VCaP (cell line): ENCODE measurements around the gene TENM4.

Experiments used
- H3K27ac ChIP-seq: fragments of 450-650 bp; 2 replicates; pipeline ENCODE4 v1.5.1; 2017
- TF ChIP-seq, protein P1 (sequence below): fragments of 450-650 bp; conservative IDR thresholded peaks from 2 replicates; pipeline ENCODE4 v1.5.1; 2017; ENCODE audit warnings: mild to moderate bottlenecking, moderate library complexity

Gene TENM4

DNA sequence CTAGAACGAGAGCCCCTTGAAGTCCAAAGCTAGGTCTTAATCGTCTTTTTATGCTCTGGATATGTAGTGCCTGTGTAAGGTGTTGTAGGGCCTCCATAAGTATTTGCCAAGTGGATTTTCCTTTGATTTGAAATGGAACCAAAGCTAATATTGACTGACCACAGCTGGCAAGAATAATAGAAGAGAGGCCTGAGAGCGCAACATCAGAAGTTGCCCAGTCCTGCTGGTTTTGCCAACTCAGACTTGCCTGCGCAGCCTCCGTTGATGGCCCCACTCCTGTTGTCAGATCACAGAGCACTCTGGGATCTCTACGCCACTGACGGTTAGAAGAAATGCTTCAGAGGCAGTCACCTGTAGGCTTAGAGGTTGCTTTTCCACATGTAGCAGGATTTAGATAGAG, 251.2 kb downstream of the TENM4 start:
- TF ChIP-seq, protein P1, sequence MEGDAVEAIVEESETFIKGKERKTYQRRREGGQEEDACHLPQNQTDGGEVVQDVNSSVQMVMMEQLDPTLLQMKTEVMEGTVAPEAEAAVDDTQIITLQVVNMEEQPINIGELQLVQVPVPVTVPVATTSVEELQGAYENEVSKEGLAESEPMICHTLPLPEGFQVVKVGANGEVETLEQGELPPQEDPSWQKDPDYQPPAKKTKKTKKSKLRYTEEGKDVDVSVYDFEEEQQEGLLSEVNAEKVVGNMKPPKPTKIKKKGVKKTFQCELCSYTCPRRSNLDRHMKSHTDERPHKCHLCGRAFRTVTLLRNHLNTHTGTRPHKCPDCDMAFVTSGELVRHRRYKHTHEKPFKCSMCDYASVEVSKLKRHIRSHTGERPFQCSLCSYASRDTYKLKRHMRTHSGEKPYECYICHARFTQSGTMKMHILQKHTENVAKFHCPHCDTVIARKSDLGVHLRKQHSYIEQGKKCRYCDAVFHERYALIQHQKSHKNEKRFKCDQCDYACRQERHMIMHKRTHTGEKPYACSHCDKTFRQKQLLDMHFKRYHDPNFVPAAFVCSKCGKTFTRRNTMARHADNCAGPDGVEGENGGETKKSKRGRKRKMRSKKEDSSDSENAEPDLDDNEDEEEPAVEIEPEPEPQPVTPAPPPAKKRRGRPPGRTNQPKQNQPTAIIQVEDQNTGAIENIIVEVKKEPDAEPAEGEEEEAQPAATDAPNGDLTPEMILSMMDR, result no peak
- peak overlapping the region; percentile 59 for H3K27ac ChIP-seq

DNA sequence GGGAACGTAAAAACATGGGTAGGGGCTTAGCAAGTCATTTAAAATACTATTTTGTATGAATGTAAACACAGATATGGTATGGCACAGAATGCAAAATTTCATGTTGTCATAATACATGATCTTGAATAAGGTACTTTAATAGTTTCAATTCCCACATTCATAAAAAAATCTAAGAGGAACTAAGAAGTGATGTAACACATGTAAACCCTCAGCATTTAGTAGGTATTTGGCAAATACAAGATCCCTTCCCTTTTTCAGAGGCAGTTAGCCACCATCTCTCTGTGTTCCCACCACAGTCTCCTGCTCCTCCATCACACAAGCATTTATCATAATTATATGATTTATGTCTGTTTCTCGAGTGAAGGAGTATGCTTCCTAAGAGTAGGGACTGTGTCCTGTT, 251.8 kb downstream of the TENM4 start:
- H3K27ac ChIP-seq, result peak overlapping the region; percentile 59
- TF ChIP-seq, protein P1, result no peak

DNA sequence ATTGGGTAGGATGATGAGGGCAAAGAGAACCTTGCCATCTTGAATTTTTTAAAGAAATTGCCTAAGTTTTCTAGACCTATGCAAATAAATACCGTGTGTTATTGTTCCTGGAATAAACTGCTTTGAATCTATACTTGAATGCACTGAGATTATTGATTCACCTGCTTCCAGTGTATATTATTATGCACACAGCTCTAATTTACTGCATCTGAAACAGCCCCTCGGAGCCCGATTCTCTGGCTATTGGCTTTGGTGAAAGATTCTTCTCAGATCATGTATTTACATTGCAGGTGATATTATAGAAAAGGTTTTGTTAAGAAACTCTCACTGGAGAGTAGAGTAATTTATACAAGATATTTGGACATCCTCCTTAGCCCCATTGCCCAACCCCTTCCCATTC, 254.2 kb downstream of the TENM4 start:
- TF ChIP-seq, protein P1, result no peak
- no peak overlapping the region; the same call in 1 of the 2 replicates for H3K27ac ChIP-seq

DNA sequence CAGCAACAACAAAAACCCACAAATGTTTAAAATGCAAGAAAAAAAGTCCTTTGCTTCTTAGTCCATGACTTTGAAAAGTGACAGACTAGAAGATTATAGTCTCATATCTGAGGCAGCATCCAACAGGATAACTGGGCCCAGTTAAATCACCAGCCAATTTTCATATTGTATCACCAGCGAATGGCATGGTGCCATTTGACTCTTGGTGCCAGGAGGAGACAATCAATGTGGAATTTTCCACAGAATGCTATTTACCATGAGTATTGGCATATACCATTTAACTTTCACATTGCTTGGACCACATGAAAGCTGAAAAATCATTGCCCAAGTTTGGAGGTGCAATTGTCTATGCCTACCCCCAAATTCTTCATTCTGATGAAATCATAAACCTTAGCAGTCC, 255.5 kb downstream of the TENM4 start:
- H3K27ac ChIP-seq, result peak overlapping the region; percentile 37; the same call in 1 of the 2 replicates
- TF ChIP-seq, protein P1, result no peak

DNA sequence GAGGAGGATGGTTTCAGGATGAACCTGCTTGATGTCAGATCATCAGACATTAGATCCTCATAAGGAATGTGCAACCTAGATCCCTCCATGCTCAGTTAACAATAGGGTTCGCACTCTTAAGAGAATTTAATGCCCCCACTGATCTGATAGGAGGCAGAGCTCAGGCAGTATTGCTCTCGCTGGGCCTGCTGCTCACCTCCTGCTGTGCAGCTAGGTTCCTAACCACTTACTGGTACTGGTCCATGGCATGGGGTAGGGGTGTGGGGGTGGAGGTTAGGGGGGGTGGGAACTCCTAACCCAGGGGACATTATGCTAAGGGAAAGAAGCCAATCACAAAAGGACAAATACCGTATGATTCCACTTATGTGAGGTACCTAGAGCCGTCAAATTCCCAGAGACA, 256.5 kb downstream of the TENM4 start:
- H3K27ac ChIP-seq, result peak overlapping the region; percentile 37; the same call in 1 of the 2 replicates
- TF ChIP-seq, protein P1, result no peak

DNA sequence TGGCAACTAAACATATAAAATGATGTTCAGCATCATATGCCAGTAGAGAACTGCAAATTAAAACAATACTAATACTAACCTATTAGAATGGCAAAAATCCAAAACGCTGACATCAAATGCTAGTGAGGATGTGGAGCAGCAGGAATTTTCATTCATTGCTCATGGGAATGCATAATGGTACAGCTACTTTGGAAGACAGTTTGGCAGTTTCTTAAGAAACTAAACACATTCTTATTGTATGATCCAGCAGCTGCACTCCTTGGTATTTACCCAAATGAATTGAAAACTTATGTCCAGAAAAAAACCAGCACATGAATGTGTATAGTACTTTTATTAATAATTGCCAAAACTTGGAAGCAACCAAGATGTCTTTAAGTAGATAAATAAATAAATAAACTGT, 258.0 kb downstream of the TENM4 start:
- no peak overlapping the region for H3K27ac ChIP-seq
- TF ChIP-seq, protein P1, result no peak

DNA sequence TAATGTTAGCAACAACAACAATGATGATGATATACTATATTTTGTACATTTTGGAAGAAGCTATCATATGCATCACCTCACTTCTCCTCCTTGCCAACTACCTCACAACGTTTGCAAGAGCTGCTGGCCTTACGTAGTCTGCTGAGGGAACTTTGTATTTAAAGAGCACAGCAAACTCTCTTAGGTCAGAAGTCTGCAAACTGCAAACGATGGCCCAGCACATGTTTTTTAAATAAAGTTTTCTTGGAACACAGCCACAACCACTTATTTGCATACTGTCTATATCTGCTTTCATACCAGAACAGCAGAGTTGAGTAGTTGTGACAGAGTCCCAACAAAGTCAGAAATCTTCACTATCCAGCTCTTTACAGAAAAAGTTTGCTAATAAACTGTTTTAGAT, 261.7 kb downstream of the TENM4 start:
- H3K27ac ChIP-seq, result no peak overlapping the region
- TF ChIP-seq, protein P1, result no peak
